ENCODE results near the gene CTNND2.

CTNND2 gene

GRCh38 chr5:11656916-11657315 is 247.3 kb downstream of the CTNND2 start:
- no peaks in the 10 kb centered on the region for H3K79me2 ChIP-seq (ENCODE audit: insufficient read depth, low read length)
- no peaks in the 10 kb centered on the region for H3K27me3 ChIP-seq (ENCODE audit: insufficient read depth, low read length, poor library complexity)
- H3K9ac ChIP-seq (ENCODE audit: low read depth, low read length), result no peak overlapping the region
- ATAC-seq (ENCODE audit: insufficient read depth, low read depth) (no peak), DNase-seq (no peak)
- H3K27ac ChIP-seq (ENCODE audit: low read length), result no peak overlapping the region
- no peak overlapping the region for H2AFZ ChIP-seq (ENCODE audit: low read depth, low read length)
- H3K36me3 ChIP-seq (ENCODE audit: insufficient read depth, low read length), result no peaks in the 10 kb centered on the region
- H3K9me3 ChIP-seq (ENCODE audit: insufficient read depth, low read length, severe bottlenecking), result no peaks in the 10 kb centered on the region
- H3K4me3 ChIP-seq (ENCODE audit: low read depth in 1 of 2, low read length in 2 of 2), result no peak overlapping the region
- TF ChIP-seq EZH2 (IDR thresholded peaks at IDR 0.05; ENCODE audit: borderline replicate concordance, low read depth, low read length, severe bottlenecking), result no peak
- TF ChIP-seq, protein P1, sequence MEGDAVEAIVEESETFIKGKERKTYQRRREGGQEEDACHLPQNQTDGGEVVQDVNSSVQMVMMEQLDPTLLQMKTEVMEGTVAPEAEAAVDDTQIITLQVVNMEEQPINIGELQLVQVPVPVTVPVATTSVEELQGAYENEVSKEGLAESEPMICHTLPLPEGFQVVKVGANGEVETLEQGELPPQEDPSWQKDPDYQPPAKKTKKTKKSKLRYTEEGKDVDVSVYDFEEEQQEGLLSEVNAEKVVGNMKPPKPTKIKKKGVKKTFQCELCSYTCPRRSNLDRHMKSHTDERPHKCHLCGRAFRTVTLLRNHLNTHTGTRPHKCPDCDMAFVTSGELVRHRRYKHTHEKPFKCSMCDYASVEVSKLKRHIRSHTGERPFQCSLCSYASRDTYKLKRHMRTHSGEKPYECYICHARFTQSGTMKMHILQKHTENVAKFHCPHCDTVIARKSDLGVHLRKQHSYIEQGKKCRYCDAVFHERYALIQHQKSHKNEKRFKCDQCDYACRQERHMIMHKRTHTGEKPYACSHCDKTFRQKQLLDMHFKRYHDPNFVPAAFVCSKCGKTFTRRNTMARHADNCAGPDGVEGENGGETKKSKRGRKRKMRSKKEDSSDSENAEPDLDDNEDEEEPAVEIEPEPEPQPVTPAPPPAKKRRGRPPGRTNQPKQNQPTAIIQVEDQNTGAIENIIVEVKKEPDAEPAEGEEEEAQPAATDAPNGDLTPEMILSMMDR (IDR thresholded peaks at IDR 0.05; ENCODE audit: borderline replicate concordance, extremely low read depth, low read length, poor library complexity, severe bottlenecking), result no peak
- no peaks in the 10 kb centered on the region for H4K20me1 ChIP-seq (ENCODE audit: insufficient read depth, low read length)
- no peaks in the 10 kb centered on the region for H3K4me1 ChIP-seq (ENCODE audit: insufficient read depth, low read length)
- no peak overlapping the region for H3K4me2 ChIP-seq (ENCODE audit: insufficient read depth, low read length)

- Histone ChIP-seq H4K20me1 (ENCODE audit: insufficient read depth, low read length) (no peaks in the 10 kb centered on the region), H3K27ac (ENCODE audit: low read length) (no peak overlapping the region), H2AFZ (ENCODE audit: low read depth, low read length) (no peak overlapping the region), H3K9me3 (ENCODE audit: insufficient read depth, low read length, severe bottlenecking) (no peaks in the 10 kb centered on the region), H3K79me2 (ENCODE audit: insufficient read depth, low read length) (no peaks in the 10 kb centered on the region), H3K36me3 (ENCODE audit: insufficient read depth, low read length) (no peaks in the 10 kb centered on the region), H3K27me3 (ENCODE audit: insufficient read depth, low read length, poor library complexity) (no peaks in the 10 kb centered on the region), H3K4me2 (ENCODE audit: insufficient read depth, low read length) (no peak overlapping the region), H3K4me1 (ENCODE audit: insufficient read depth, low read length) (no peaks in the 10 kb centered on the region), H3K9ac (ENCODE audit: low read depth, low read length) (no peak overlapping the region), H3K4me3 (ENCODE audit: low read depth in 1 of 2, low read length in 2 of 2) (no peak overlapping the region)
- ATAC-seq (ENCODE audit: insufficient read depth, low read depth), result no peak
- no peak for DNase-seq
- no peak for TF ChIP-seq EZH2 (IDR thresholded peaks at IDR 0.05; ENCODE audit: borderline replicate concordance, low read depth, low read length, severe bottlenecking)
- TF ChIP-seq, protein P1 (IDR thresholded peaks at IDR 0.05; ENCODE audit: borderline replicate concordance, extremely low read depth, low read length, poor library complexity, severe bottlenecking), result no peak
These were observed 248.6 kb downstream of the CTNND2 start for GRCh38 chr5:11655681-11656080.

DNA sequence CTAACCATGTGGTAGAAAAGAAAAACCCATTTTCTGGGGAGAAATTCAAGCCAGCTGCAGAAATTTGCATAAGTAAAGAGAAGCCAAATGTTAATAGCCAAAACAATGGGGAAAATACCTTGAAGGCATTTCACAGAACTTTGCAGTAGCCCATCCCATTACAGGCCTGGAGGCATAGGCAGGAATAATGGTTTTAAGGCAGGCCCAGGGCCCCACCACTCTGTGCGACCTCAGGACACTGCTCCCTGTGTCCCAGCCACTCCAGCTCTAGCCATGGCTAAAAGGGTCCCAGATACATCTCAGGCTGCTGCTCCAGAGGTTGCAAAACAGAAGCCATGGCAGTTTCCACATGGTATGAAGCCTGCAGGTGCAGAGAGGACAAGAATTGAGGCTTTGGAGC is 253.3 kb downstream of the CTNND2 start:
- no peaks in the 10 kb centered on the region for H3K79me2 ChIP-seq (ENCODE audit: insufficient read depth, low read length)
- TF ChIP-seq, protein P1 (IDR thresholded peaks at IDR 0.05; ENCODE audit: borderline replicate concordance, extremely low read depth, low read length, poor library complexity, severe bottlenecking), result no peak
- no peak for TF ChIP-seq EZH2 (IDR thresholded peaks at IDR 0.05; ENCODE audit: borderline replicate concordance, low read depth, low read length, severe bottlenecking)
- no peak overlapping the region for H2AFZ ChIP-seq (ENCODE audit: low read depth, low read length)
- no peak overlapping the region for H3K27ac ChIP-seq (ENCODE audit: low read length)
- H3K27me3 ChIP-seq (ENCODE audit: insufficient read depth, low read length, poor library complexity), result no peaks in the 10 kb centered on the region
- H4K20me1 ChIP-seq (ENCODE audit: insufficient read depth, low read length), result no peaks in the 10 kb centered on the region
- no peak overlapping the region for H3K9ac ChIP-seq (ENCODE audit: low read depth, low read length)
- H3K4me1 ChIP-seq (ENCODE audit: insufficient read depth, low read length), result no peaks in the 10 kb centered on the region
- no peak for ATAC-seq (ENCODE audit: insufficient read depth, low read depth)
- no peaks in the 10 kb centered on the region for H3K9me3 ChIP-seq (ENCODE audit: insufficient read depth, low read length, severe bottlenecking)
- no peaks in the 10 kb centered on the region for H3K36me3 ChIP-seq (ENCODE audit: insufficient read depth, low read length)
- DNase-seq, result no peak
- no peak overlapping the region for H3K4me2 ChIP-seq (ENCODE audit: insufficient read depth, low read length)
- no peak overlapping the region for H3K4me3 ChIP-seq (ENCODE audit: low read depth in 1 of 2, low read length in 2 of 2)

DNA sequence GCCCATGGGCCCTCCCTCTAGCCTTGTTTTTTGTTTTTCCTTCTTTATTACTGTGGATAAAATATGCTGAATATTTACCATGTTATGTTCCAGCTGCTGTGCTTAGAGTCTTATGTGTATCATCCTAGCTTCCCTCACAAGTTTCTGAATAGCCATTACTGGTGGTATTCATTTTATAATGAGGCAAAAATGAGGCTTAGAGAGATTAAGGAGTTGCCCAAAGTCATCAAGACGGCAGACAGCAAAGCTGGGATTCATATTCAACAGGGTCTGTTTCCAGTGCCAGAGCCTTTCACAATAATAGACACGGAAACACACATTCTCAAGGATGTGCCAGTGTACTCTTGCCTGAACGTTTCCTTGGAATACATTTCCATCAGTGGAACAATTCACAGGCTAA is 258.1 kb downstream of the CTNND2 start:
- no peak overlapping the region for H3K4me3 ChIP-seq (ENCODE audit: low read depth in 1 of 2, low read length in 2 of 2)
- no peak overlapping the region for H3K27ac ChIP-seq (ENCODE audit: low read length)
- TF ChIP-seq EZH2 (IDR thresholded peaks at IDR 0.05; ENCODE audit: borderline replicate concordance, low read depth, low read length, severe bottlenecking), result no peak
- TF ChIP-seq, protein P1 (IDR thresholded peaks at IDR 0.05; ENCODE audit: borderline replicate concordance, extremely low read depth, low read length, poor library complexity, severe bottlenecking), result no peak
- H3K27me3 ChIP-seq (ENCODE audit: insufficient read depth, low read length, poor library complexity), result no peaks in the 10 kb centered on the region
- H3K9ac ChIP-seq (ENCODE audit: low read depth, low read length), result no peak overlapping the region
- H4K20me1 ChIP-seq (ENCODE audit: insufficient read depth, low read length), result no peaks in the 10 kb centered on the region
- H2AFZ ChIP-seq (ENCODE audit: low read depth, low read length), result no peak overlapping the region
- DNase-seq, result no peak
- no peaks in the 10 kb centered on the region for H3K9me3 ChIP-seq (ENCODE audit: insufficient read depth, low read length, severe bottlenecking)
- no peak for ATAC-seq (ENCODE audit: insufficient read depth, low read depth)
- no peaks in the 10 kb centered on the region for H3K36me3 ChIP-seq (ENCODE audit: insufficient read depth, low read length)
- no peaks in the 10 kb centered on the region for H3K4me1 ChIP-seq (ENCODE audit: insufficient read depth, low read length)
- no peak overlapping the region for H3K4me2 ChIP-seq (ENCODE audit: insufficient read depth, low read length)
- H3K79me2 ChIP-seq (ENCODE audit: insufficient read depth, low read length), result no peaks in the 10 kb centered on the region

Data from DND-41 (cell line).